ENCODE data around the gene SCTR.

The SCTR gene

DNA sequence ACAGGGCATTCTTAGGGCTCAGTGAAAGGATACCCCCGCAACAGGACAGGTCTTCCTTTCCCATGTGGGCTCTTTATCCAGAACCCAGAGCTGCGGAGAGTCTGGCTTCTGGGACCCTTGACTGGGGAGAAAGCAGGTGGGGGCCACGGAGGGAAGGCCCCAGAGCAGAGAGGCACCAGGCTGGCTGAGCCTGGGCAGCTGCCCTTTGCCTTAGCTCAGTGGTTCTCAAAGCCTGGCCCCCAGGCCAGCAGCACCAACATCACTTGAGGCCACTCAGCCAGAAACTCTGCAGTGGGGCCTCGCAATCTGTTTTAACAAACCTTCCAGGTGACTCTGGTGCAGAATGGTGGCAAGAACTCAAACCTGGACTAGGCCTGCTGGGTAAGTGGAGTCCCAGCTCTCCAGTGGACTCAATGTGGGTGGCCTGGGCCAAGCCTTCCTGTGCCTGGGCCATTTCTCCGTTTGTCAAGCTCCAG is 94.2 kb downstream of the SCTR start:
- DNase-seq (ENCODE audit: low read depth in 2 of 2) = no peak

GRCh38 chr2:119429225-119429981 is 94.9 kb downstream of the SCTR start:
- DNase-seq (ENCODE audit: low read depth in 2 of 2) = no peak

DNA sequence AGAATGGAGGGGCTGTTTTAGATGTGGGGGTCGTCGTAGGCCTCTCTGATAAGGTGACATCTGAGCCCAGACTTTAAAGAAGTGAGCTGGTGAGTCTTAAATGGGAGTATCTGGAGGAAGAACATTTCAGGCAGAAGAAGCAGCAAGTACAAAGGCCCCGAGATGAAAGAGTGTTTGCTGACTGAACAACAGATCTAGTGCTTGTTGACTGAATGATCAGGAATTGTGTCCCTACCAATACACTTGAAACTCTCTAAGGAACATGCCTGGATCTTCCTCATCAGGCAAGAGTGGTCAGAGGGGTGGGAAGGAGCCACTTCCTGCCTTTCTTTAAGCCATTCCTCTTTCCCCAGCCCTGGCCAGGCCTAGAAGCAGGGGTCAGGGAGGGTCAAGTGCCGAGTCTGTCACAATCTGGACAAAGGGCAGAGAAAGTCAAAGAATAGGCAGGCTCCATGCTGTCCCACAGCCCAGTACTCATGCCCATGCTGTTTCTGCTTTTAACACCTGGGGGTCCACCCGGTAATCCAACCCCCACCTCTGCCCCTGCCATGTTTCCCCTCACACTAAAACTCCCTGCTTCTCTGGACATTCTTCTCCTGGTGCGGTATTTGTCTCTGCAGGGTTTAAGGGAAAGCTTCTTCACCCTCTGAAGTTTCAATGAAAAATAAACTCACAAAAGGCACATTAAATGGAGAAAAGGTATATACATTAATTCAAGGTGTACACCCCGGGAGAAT is 95.6 kb downstream of the SCTR start:
- DNase-seq (ENCODE audit: low read depth in 2 of 2) = no peak

DNA sequence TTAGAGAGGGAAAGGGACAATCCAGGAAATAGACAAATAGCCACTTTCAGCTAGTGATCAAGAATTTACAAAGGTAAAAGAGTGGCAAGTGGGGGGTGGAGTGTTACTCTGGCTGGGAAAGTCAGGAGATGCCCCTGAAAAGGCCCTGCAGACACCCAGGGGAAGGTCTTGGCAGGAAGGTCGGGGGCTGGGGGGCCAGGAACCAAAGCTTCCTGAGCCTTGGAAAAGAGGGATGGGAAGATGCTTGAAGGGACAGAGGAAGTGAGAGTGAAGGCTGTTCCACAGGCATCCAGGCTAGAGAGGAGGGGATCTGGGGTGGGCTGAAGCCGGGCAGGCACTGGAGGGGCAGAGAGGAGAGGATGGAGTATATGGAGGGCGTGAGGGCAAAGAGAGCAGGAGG is 96.5 kb downstream of the SCTR start:
- no peak for DNase-seq (ENCODE audit: low read depth in 2 of 2)

DNA sequence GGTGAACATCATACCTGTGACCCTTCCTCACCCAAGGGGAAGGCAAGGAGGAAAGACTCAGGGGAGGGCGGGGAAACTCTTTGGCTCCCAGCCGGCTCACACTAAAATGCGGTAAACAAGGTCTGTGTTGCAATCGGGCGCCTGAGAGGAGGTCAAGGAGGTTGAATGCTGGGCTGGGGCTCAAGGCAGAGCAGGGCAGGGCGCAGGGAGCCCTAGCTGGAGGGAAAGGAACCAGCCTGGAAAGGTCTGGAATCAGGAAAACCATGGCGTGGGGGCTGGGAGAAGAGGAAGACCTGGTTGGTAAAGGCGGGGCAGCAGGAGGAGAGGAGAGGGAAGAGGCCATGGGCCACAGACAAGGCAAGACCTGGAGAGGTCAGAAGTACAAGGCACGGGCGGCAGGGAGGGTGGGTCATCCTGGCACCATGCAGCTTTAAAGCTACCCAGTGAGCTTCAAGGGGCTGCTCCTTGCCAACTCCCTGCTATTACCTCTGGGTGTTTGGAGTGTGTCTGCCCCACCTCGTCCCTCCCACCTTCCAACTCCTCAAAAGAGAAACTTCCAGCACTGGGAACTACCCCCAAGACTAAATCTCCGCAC is 97.4 kb downstream of the SCTR start:
- DNase-seq (ENCODE audit: low read depth in 2 of 2) = no peak

GRCh38 chr2:119426396-119426675 is 97.9 kb downstream of the SCTR start:
- DNase-seq (ENCODE audit: low read depth in 2 of 2) = no peak

DNA sequence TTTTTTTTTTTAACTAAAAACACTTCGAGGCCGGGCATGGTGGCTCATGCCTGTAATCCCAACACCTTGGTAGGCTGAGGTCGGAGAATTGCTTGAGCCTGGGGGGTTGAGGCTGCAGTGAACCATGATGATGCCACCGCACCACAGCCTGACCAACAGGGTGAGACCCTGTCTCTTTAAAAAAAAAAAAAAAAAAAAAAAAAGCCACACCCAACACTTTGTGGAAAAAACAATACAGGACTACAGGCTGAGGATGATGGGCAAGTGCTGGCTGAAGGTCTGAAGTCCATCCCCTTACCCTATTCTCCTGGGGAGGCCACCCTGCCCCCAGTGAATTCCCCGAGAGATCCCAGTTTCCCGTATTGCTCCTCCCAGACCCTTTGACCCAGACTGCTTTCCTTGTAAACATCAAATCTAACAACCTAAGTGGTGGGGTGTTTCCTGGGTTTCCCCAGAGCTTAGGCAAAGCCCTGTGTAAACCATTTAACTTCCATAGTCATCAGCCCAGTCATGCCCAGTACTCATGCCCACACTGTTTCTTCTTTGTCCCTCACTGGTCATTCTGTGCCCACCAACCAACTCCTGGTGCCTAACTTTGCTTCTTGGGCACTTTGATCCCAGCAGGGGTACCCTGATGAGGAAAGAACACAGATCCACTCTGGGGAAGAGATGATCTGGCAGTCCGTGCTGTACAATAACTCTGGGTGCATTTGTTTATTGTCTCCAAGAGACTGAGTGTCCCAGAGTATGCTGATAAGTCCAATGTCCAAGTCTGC is 98.5 kb downstream of the SCTR start:
- DNase-seq (ENCODE audit: low read depth in 2 of 2) = no peak

DNA sequence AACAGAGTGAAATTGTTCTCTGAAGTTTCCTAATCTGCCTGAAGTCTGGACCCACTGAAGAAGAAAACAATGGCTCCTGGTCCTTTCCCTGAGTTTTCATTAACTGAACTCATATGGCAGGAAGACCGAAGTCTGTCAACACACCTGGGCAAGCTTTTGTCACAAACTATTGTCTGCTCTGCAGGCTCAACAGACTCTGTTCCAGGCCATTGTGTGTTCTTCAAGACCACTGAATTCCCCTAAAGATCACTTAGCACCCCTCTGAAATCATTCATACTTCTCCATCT is 99.2 kb downstream of the SCTR start:
- DNase-seq (ENCODE audit: low read depth in 2 of 2) = no peak

DNA sequence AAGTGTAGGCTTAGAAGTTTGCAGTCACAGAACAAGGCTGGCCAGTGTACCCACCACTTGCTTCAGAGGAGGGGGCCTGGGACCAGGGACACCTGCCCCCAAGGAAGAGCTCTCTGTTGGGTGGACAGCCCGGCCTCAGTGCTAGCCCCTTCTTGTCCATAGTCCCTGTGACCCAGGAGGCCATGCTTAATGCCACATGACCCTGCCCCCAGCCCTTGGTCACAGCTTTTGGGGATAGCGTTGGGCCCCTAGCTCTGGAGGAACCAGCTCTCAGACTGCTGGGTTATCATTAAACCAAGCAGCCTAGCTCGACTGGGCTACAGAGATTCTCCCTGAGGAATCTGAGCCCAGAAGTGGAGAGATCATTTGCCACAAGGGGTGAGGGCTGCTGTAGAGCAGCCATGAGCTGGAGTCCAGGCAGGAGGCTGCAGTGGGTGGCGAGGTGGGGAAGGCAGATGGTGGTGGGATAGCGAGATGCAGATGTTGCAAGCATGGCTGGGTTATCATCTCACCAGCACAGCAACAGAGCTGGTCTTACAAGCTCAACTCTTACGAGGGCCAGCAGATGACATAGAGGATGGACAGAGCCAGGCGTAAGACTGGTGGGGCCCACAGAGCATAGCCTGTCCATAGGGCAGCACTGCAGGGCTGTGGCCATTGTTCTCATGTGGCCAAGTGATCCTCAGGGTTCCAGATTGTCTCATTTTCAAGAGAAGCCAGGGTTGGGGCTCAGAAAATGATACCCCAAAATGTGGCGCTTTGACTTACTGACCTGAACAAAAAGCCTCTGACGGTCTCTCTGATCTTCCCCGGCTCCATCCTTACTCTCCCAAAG is 99.8 kb downstream of the SCTR start:
- DNase-seq (ENCODE audit: low read depth in 2 of 2) = no peak

GRCh38 chr2:119423811-119424210 is 100.5 kb downstream of the SCTR start:
- DNase-seq (ENCODE audit: low read depth in 2 of 2) = no peak

GRCh38 chr2:119423108-119423444 is 101.2 kb downstream of the SCTR start:
- DNase-seq (ENCODE audit: low read depth in 2 of 2) = no peak

- no peak for DNase-seq (ENCODE audit: low read depth in 2 of 2)
These were observed 101.7 kb downstream of the SCTR start for GRCh38 chr2:119422360-119423107.

GRCh38 chr2:119421741-119422140 is 102.5 kb downstream of the SCTR start:
- no peak for DNase-seq (ENCODE audit: low read depth in 2 of 2)

- DNase-seq (ENCODE audit: low read depth in 2 of 2) = no peak
These were observed 103.0 kb downstream of the SCTR start for GRCh38 chr2:119421304-119421703.

- DNase-seq (ENCODE audit: low read depth in 2 of 2) = no peak
These were observed 104.3 kb downstream of the SCTR start for GRCh38 chr2:119419803-119420508.

- DNase-seq (ENCODE audit: low read depth in 2 of 2) = no peak
These were observed 105.2 kb downstream of the SCTR start for GRCh38 chr2:119419065-119419464.

DNA sequence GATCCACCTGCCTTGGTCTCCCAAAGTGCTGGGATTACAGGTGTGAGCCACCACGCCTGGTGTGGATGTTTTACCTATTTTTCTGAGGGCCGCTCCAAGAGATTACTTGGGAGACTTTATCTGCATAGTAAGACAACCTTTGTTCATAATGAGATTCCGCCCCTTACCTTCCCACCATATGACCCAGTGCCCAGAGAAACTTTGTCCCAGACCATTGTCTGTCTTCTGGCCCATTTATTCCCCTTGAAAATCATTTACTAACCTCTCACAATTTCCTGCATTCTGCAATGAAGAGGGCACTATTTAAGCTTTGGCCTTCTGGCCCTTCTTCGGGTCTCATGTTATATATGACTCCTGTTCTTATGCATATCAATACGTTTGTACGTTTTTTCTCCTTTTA is 106.4 kb downstream of the SCTR start:
- no peak for DNase-seq (ENCODE audit: low read depth in 2 of 2)

- DNase-seq (ENCODE audit: low read depth in 2 of 2) = no peak
These were observed 107.9 kb downstream of the SCTR start for GRCh38 chr2:119416299-119416923.

GRCh38 chr2:119415630-119416029 is 108.7 kb downstream of the SCTR start:
- DNase-seq (ENCODE audit: low read depth in 2 of 2) = no peak

GRCh38 chr2:119414894-119415293 is 109.4 kb downstream of the SCTR start:
- DNase-seq (ENCODE audit: low read depth in 2 of 2) = no peak

Measured in stimulated activated CD8-positive, alpha-beta memory T cell treated with anti-CD3 and anti-CD28 coated beads, Interleukin-15, amount 100 ng/mL, for 4 hours (primary cell).